GM12878 (cell line): ENCODE data around the gene DNAJB6. TPM values are rescaled to one million over a fixed set of nuclear protein-coding genes. Genes with fewer than 3 reads are reported as not detected.

Source experiments
- ATAC-seq: fragments of 200-7000 bp; cut with Tn5 transposase; 3 replicates; pipeline ENCODE4 v1.9.1; 2020; ENCODE audit warnings: mild to moderate bottlenecking, moderate library complexity
- BruUV-seq: library from RNA; stranded (reverse); fragments of 400-500 nt; replicated peaks from 2 replicates; lab custom pipeline; 2021; lab: Mats Ljungman, UMichigan
- CTCF ChIA-PET: fragments of 300-600 bp; sonication (Branson Sonifier 250); formaldehyde crosslinking; extraction: SDS; loops from one replicate; lab custom pipeline; 2021; ENCODE audit warnings: inconsistent platforms; lab: Yijun Ruan, JAX
- POLR2A ChIA-PET: fragments of 350-600 bp; formaldehyde crosslinking; extraction: SDS; loops from one replicate; lab custom pipeline; 2021; ENCODE audit warnings: inconsistent platforms; lab: Charles Lee
- RAD21 ChIA-PET: fragments of 300-600 bp; sonication (Branson Sonifier 250); formaldehyde crosslinking; loops from one replicate; lab custom pipeline; 2023; ENCODE audit warnings: antibody characterized with exemption; ENCODE audit not compliant: unreplicated experiment; lab: Charles Lee
- SMC1A ChIA-PET: fragments of 300-600 bp; sonication (Branson Sonifier 250); formaldehyde crosslinking; loops from one replicate; lab custom pipeline; 2023; ENCODE audit not compliant: unreplicated experiment, uncharacterized antibody; lab: Charles Lee
- DNase-seq: peaks from one replicate; pipeline ENCODE4 v3.0.0-alpha.2; 2011; ENCODE audit warnings: low read depth, low spot score
- FAIRE-seq: peaks from 3 replicates; lab custom pipeline; 2011; peaks lifted over from hg19 to GRCh38; lab: Jason Lieb, UNC
- H2AFZ ChIP-seq: 2 replicates; pipeline ENCODE4 v1.6.0; 2011; ENCODE audit warnings: low read depth, low read length, control low read depth; ENCODE audit not compliant: control insufficient read depth
- H3K27ac ChIP-seq: 2 replicates; pipeline ENCODE4 v1.5.1; 2011; ENCODE audit warnings: control low read depth; ENCODE audit not compliant: control insufficient read depth, insufficient read depth
- H3K27me3 ChIP-seq, 2 experiments: replicated peaks in 1 of 2; 2 replicates each; pipeline versions ENCODE4 v1.6.0 to v1.6.1; 2011; ENCODE audit warnings: low read length in 1 of 2; ENCODE audit not compliant: control insufficient read depth in 2 of 2, insufficient read depth in 2 of 2
- H3K36me3 ChIP-seq, 2 experiments: 2 replicates each; pipeline ENCODE4 v1.5.1; 2011; ENCODE audit warnings: low read length in 1 of 2; ENCODE audit not compliant: control insufficient read depth in 2 of 2, insufficient read depth in 2 of 2
- H3K4me1 ChIP-seq: 2 replicates; pipeline ENCODE4 v1.6.1; 2011; ENCODE audit warnings: mild to moderate bottlenecking, low read length, moderate library complexity, mixed read lengths; ENCODE audit not compliant: control insufficient read depth, insufficient read depth
- H3K4me2 ChIP-seq: 2 replicates; pipeline ENCODE4 v1.6.0; 2011; ENCODE audit warnings: control low read depth; ENCODE audit not compliant: control insufficient read depth, insufficient read depth
- H3K4me3 ChIP-seq: fragments of 200-600 bp; sonication (generic); 2 replicates; pipeline ENCODE4 v1.5.1; 2016
- H3K79me2 ChIP-seq: 2 replicates; pipeline ENCODE4 v1.6.0; 2011; ENCODE audit warnings: low read length; ENCODE audit not compliant: control insufficient read depth, insufficient read depth
- H3K9ac ChIP-seq: 2 replicates; pipeline ENCODE4 v1.8.0; 2011; ENCODE audit warnings: low read length, control low read depth, mixed read lengths; ENCODE audit not compliant: control insufficient read depth, insufficient read depth
- H3K9me3 ChIP-seq: replicated peaks from 3 replicates; pipeline ENCODE4 v1.5.1; 2011; ENCODE audit warnings: mild to moderate bottlenecking, low read length; ENCODE audit not compliant: control insufficient read depth, insufficient read depth
- H4K20me1 ChIP-seq: 2 replicates; pipeline ENCODE4 v1.6.0; 2011; ENCODE audit not compliant: control insufficient read depth, insufficient read depth
- CREM ChIP-seq: IDR thresholded peaks from 2 replicates; pipeline ENCODE4 v1.6.1; 2014; ENCODE audit warnings: antibody characterized with exemption, low read depth
- EP300 ChIP-seq, 2 experiments: fragments of 150-350 bp in 1 of 2; IDR thresholded peaks; 2 replicates each; pipeline ENCODE4 v1.6.1; 2011 to 2012; ENCODE audit warnings: low read depth in 2 of 2, low read length in 2 of 2, borderline replicate concordance in 1 of 2, improper control_type of control experiment in 1 of 2, inconsistent platforms in 1 of 2; ENCODE audit not compliant: control insufficient read depth in 1 of 2
- GATAD2B ChIP-seq: fragments of 450-650 bp; conservative IDR thresholded peaks from 2 replicates; pipeline ENCODE4 v1.6.1; 2017; ENCODE audit warnings: low read depth, mild to moderate bottlenecking, moderate library complexity
- HDAC6 ChIP-seq: fragments of 200-600 bp; sonication (generic); IDR thresholded peaks from one replicate; pipeline ENCODE4 v1.8.0; 2017; ENCODE audit warnings: antibody characterized with exemption; ENCODE audit not compliant: unreplicated experiment
- IRF5 ChIP-seq: fragments of 450-650 bp; IDR thresholded peaks from 2 replicates; pipeline ENCODE4 v1.6.1; 2017; ENCODE audit warnings: borderline replicate concordance
- MTA2 ChIP-seq: fragments of 450-650 bp; IDR thresholded peaks from 2 replicates; pipeline ENCODE4 v1.6.1; 2016; ENCODE audit warnings: low read depth, mild to moderate bottlenecking, moderate library complexity
- NR2C1 ChIP-seq: fragments of 450-650 bp; IDR thresholded peaks from 2 replicates; pipeline ENCODE4 v1.6.1; 2017; ENCODE audit warnings: antibody characterized with exemption, mild to moderate bottlenecking, moderate library complexity
- PBX3 ChIP-seq: IDR thresholded peaks from 2 replicates; pipeline ENCODE4 v1.6.1; 2011; ENCODE audit warnings: mild to moderate bottlenecking, low read depth, low read length, moderate library complexity; ENCODE audit not compliant: insufficient replicate concordance
- POLR2A ChIP-seq: IDR thresholded peaks from 2 replicates; pipeline ENCODE4 v1.6.1; 2011; ENCODE audit warnings: low read depth, mild to moderate bottlenecking, low read length
- RELA ChIP-seq: fragments of 450-650 bp; IDR thresholded peaks from 2 replicates; pipeline ENCODE4 v1.8.0; 2014; ENCODE audit warnings: borderline replicate concordance; ENCODE audit not compliant: partially characterized antibody
- SREBF2 ChIP-seq: IDR thresholded peaks from 2 replicates; pipeline ENCODE4 v1.6.1; 2012; ENCODE audit warnings: mild to moderate bottlenecking, low read length
- TCF7 ChIP-seq: IDR thresholded peaks from 2 replicates; pipeline ENCODE4 v1.6.1; 2014; ENCODE audit warnings: antibody characterized with exemption, borderline replicate concordance
- ZBED1 ChIP-seq: IDR thresholded peaks from 2 replicates; pipeline ENCODE4 v1.6.1; 2016; ENCODE audit warnings: borderline replicate concordance
- ZZZ3 ChIP-seq: IDR thresholded peaks from 2 replicates; pipeline ENCODE4 v1.6.1; 2011; ENCODE audit warnings: low read depth; ENCODE audit not compliant: control insufficient read depth, insufficient read length
- WGBS: methylation state at CpG from one replicate; pipeline ENCODE4 v1.1.6; 2016; ENCODE audit warnings: low lambda C conversion rate; ENCODE audit not compliant: insufficient replicate concordance, insufficient coverage; ENCODE audit errors: missing lambda C conversion rate; 5-methylcytosine and 5-hydroxymethylcytosine counted together
- in situ Hi-C: fragments of 300-500 bp; cut with MboI; formaldehyde crosslinking; loops from 9 replicates; pipeline ENCODE4 v1.14.3; 2018; ENCODE audit warnings: mixed read lengths
- intact Hi-C: fragments of 100-400 bp; cut with micrococcal nuclease; formaldehyde crosslinking; loops from one replicate; pipeline ENCODE4 v1.14.2; 2022; ENCODE audit not compliant: unreplicated experiment
- polyA plus RNA-seq, 11 experiments: library from polyadenylated mRNA; depleted of rRNA in 4 of 11; unstranded in 6 of 11; stranded (reverse) in 5 of 11; fragments of >200 nt; fragmentation: Nextera tagmentation in 4 of 11; fragmentation: Illumina TruSeq in 1 of 11; extraction: Ambion mirVana in 4 of 11; extraction: Trizol in 1 of 11; gene quantifications; 1 replicate in 1 of 11; 2 replicates in 10 of 11; pipeline versions ENCODE4 v1.2.1 to v1.2.3, GENCODE V29; 2011 to 2016; ENCODE audit warnings: inconsistent platforms in 2 of 11, missing spikeins in 2 of 11, low read depth in 1 of 11
- total RNA-seq, 4 experiments: library from RNA; depleted of rRNA in 3 of 4; stranded (reverse); fragments of >200 nt in 3 of 4; fragmentation: Illumina TruSeq in 1 of 4; extraction: Trizol in 1 of 4; gene quantifications; 2 replicates each; pipeline versions ENCODE4 v1.2.1 to v1.2.3, GENCODE V29; 2013 to 2021
- TF ChIP-seq, protein P1 (sequence below): IDR thresholded peaks from 2 replicates; pipeline ENCODE4 v1.6.1; 2011; ENCODE audit warnings: borderline replicate concordance, low read depth, mild to moderate bottlenecking, moderate library complexity, mixed read lengths, low read length; ENCODE audit not compliant: insufficient read depth; ENCODE audit errors: extremely low read length
- TF ChIP-seq, protein P2 (sequence below): fragments of 450-650 bp; formaldehyde crosslinking; IDR thresholded peaks from 2 replicates; pipeline ENCODE4 v1.5.0; 2022; ENCODE audit warnings: mild to moderate bottlenecking, missing genetic modification characterization

Gene DNAJB6
- total and polyA plus RNA-seq, 10 of the 15 experiments (the other 5 are each of a cell fraction or from before 2014, with no cell fraction given), result 34.5 to 117 (median 53.1) TPM

DNA sequence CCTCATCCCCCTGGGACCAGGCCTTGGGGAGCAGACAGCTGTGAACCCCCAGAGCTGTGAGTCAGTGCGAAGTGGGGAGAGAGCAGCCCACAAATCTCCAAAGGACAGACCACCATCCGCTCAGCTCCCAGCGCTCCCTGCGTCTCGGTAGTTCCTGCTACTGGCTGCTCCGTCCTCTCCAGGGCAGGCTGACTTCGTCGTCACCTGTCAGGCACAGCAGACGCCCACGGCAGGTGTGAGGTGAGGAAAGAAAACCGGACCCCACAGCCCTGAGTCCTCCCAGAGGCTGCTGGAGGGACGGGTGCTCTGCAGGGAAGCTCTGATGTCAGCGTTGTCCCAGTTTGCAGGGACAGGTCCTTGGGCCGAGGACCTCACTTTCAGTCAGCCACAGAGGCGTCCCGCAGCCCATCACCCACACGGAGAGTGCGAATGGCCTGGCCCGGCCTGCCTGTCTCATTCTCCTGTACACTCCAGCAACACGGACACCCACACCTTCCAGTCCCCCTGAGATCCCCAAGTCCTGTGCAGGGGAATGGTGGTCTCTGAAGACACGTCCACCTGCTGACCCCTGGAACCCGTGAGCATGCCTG lies 95.2 kb downstream of the DNAJB6 start (continued):
- TF ChIP-seq EP300 (IDR thresholded peaks at IDR 0.05; ENCODE audit: borderline replicate concordance in 1 of 2, control insufficient read depth in 1 of 2, low read depth in 2 of 2, low read length in 2 of 2), result no peak
- no peak for TF ChIP-seq GATAD2B
- no peak for TF ChIP-seq RELA

DNA sequence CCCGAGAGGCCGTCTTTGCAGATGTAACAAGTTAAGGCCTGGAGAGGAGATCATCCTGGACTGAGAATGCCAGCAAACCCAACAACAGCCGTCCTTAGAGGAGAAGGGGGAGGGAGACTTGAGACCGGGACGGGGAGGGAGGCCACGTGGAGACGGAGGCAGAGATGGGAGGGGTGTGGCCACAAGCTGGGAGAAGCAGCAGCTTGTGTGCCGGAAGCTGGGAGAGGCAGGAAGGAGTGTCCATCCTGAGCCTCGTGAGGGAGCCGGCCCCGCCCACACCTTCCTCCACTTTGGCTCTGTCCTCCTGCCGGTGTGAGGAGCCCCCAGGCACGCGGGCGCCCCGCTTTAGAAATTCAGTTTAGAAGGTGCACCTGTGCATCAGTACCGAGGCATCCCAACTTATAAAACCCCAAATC lies 95.7 kb downstream of the DNAJB6 start:
- no peaks in the 10 kb centered on the region for H3K27me3 ChIP-seq
- H3K4me1 ChIP-seq, result no peaks in the 10 kb centered on the region
- no TSS peak for BruUV-seq
- no peak overlapping the region for H3K27ac ChIP-seq
- POLR2A ChIA-PET, result no interaction called here
- H3K4me3 ChIP-seq, result no peak overlapping the region
- DNase-seq, result no peak
- no peak for FAIRE-seq
- peak overlapping the region; percentile 63; the same call in 1 of the 2 replicates for H2AFZ ChIP-seq
- H3K9me3 ChIP-seq, result no peaks in the 10 kb centered on the region
- H3K79me2 ChIP-seq, result no peaks in the 10 kb centered on the region
- intact Hi-C loops (loop anchor here (2.0 kb wide), 1 partner anchor 1544 kb away; no protein-coding TSS in a partner anchor), in situ Hi-C loops (no loop called here)
- no peaks in the 10 kb centered on the region for H3K36me3 ChIP-seq
- RAD21 ChIA-PET, result interaction anchor here (1.4 kb wide), 1 partner anchor 1544 kb away, joined by 4 read pairs; no protein-coding TSS in a partner anchor
- H4K20me1 ChIP-seq, result no peaks in the 10 kb centered on the region
- 15% methylated on average over 17 of the region's 17 CpGs for WGBS
- H3K4me2 ChIP-seq, result peak overlapping the region; percentile 64
- SMC1A ChIA-PET, result interaction anchor here (0.6 to 1.0 kb wide), 2 partner anchors 42 to 127 kb away, joined by 3 to 4 read pairs; no protein-coding TSS in a partner anchor
- H3K9ac ChIP-seq, result no peak overlapping the region
- CTCF ChIA-PET, result interaction anchor here (1.1 kb wide), 1 partner anchor 42 kb away, joined by 3 read pairs; no protein-coding TSS in a partner anchor
- ATAC-seq, result peak; percentile 26
- TF ChIP-seq POLR2A (no peak), CREM (no peak), IRF5 (no peak), ZZZ3 (no peak), NR2C1 (no peak), HDAC6 (no peak), SREBF2 (no peak), TCF7 (no peak), PBX3 (no peak), ZBED1 (no peak), MTA2 (no peak)
- TF ChIP-seq, protein P1, sequence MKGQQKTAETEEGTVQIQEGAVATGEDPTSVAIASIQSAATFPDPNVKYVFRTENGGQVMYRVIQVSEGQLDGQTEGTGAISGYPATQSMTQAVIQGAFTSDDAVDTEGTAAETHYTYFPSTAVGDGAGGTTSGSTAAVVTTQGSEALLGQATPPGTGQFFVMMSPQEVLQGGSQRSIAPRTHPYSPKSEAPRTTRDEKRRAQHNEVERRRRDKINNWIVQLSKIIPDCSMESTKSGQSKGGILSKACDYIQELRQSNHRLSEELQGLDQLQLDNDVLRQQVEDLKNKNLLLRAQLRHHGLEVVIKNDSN, result no peak
- TF ChIP-seq, protein P2, sequence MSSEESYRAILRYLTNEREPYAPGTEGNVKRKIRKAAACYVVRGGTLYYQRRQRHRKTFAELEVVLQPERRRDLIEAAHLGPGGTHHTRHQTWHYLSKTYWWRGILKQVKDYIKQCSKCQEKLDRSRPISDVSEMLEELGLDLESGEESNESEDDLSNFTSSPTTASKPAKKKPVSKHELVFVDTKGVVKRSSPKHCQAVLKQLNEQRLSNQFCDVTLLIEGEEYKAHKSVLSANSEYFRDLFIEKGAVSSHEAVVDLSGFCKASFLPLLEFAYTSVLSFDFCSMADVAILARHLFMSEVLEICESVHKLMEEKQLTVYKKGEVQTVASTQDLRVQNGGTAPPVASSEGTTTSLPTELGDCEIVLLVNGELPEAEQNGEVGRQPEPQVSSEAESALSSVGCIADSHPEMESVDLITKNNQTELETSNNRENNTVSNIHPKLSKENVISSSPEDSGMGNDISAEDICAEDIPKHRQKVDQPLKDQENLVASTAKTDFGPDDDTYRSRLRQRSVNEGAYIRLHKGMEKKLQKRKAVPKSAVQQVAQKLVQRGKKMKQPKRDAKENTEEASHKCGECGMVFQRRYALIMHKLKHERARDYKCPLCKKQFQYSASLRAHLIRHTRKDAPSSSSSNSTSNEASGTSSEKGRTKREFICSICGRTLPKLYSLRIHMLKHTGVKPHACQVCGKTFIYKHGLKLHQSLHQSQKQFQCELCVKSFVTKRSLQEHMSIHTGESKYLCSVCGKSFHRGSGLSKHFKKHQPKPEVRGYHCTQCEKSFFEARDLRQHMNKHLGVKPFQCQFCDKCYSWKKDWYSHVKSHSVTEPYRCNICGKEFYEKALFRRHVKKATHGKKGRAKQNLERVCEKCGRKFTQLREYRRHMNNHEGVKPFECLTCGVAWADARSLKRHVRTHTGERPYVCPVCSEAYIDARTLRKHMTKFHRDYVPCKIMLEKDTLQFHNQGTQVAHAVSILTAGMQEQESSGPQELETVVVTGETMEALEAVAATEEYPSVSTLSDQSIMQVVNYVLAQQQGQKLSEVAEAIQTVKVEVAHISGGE (CRISPR knock-in tag), result no peak
